Activated T-helper 1 cell treated with anti-CD3 and anti-CD28 coated beads, Interleukin-12 subunit alpha, Interleukin-12 subunit beta, Interleukin-2, Interleukin-4 antibody, amounts not matched to agents 30 ng/mL and 10 ng/mL and 1 ng/mL, durations not matched to agents 14 hours and 24 hours and 36 hours (primary cell): ENCODE results near the gene LSAMP. TPM values are rescaled to one million over a fixed set of nuclear protein-coding genes. Genes with fewer than 3 reads are reported as not detected.

Source experiments
- DNase-seq: peaks from one replicate; pipeline ENCODE4 v3.0.0; 2021; ENCODE audit warnings: low spot score
- H3K27ac Mint-ChIP-seq: one replicate; pipeline ENCODE4 v1.8.0; 2021; ENCODE audit warnings: mild to moderate bottlenecking, mixed read lengths
- H3K27me3 Mint-ChIP-seq: one replicate; pipeline ENCODE4 v1.8.0; 2022; ENCODE audit warnings: mild to moderate bottlenecking, moderate library complexity, mixed read lengths; ENCODE audit not compliant: insufficient read depth
- H3K36me3 Mint-ChIP-seq: one replicate; pipeline ENCODE4 v1.8.0; 2021; ENCODE audit warnings: low read depth, mixed read lengths
- H3K4me1 Mint-ChIP-seq: one replicate; pipeline ENCODE4 v1.8.0; 2021; ENCODE audit warnings: low read depth, mixed read lengths
- H3K4me3 Mint-ChIP-seq: one replicate; pipeline ENCODE4 v1.8.0; 2021; ENCODE audit warnings: mild to moderate bottlenecking, moderate library complexity, mixed read lengths
- H3K9me3 Mint-ChIP-seq: one replicate; pipeline ENCODE4 v1.8.0; 2021; ENCODE audit warnings: mixed read lengths
- intact Hi-C: fragments of 100-400 bp; cut with micrococcal nuclease; formaldehyde crosslinking; loops from one replicate; pipeline ENCODE4 v1.15.1; 2024
- total RNA-seq: library from RNA; stranded (reverse); gene quantifications from 2 replicates; pipeline ENCODE4 v1.2.3, GENCODE V29; 2022

The LSAMP gene
- not detected in 2 replicates for total RNA-seq

DNA sequence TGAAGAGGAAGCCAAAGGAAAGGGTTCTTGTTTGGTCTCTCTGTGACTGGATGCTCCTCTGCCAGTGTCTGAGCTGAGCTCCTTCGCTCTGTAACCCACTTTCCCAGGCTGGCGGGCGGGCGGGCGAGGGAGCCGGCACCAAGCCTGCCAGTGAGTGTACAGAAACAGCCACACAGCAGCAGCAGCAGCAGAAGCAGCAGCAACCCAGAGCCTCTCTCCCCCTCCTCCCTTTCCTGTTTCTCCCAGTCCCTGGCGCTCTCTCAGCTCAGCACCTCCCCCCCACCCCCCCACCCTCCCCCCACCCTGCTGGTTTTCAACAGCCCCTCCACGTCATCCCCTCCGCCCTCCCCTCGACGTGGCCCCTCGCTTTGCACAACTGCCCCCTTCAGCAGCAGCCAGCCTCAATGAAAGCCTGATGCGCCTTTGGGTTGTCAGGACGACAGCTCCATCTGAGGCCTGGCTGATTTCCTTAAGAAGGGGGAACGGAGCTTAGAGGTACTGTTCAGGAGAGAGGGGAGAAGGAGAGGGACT lies at the start of gene LSAMP:
Gene LSAMP (minus strand): TSS at position 177 of the 531 bp plus-strand sequence.
- Mint-ChIP-seq H3K27ac (no peak within 1 kb of the TSS), H3K9me3 (no peaks in the 10 kb centered on the region), H3K4me3 (no peak within 1 kb of the TSS), H3K4me1 (no peaks in the 10 kb centered on the region), H3K36me3 (no peaks in the 10 kb centered on the region), H3K27me3 (peaks cover 8% of the 10 kb centered on the region)
- DNase-seq = no peak
- intact Hi-C loops = no loop called here

DNA sequence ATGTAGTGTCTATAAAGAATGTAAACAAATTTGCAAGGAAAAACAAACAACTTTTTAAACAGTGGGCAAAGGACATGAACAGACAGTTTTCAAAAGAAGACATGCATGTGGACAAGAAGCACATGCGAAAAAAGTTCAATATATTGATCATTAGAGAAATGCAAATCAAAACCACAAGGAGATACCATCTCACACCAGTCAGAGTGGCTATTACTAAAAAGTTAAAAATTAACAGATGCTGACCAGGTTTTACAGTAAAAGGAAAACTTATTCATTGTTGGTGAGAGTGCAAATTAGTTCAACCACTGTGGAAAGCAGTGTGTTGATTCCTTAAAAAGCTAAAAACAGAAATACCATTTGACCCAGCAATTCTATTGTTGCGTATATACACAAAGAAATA lies 47.1 kb upstream of the LSAMP start:
- Mint-ChIP-seq H3K27me3 (no peaks in the 10 kb centered on the region), H3K4me1 (no peaks in the 10 kb centered on the region), H3K36me3 (no peaks in the 10 kb centered on the region), H3K27ac (no peak overlapping the region), H3K9me3 (no peaks in the 10 kb centered on the region), H3K4me3 (no peak overlapping the region)
- no peak for DNase-seq
- intact Hi-C loops = no loop called here

DNA sequence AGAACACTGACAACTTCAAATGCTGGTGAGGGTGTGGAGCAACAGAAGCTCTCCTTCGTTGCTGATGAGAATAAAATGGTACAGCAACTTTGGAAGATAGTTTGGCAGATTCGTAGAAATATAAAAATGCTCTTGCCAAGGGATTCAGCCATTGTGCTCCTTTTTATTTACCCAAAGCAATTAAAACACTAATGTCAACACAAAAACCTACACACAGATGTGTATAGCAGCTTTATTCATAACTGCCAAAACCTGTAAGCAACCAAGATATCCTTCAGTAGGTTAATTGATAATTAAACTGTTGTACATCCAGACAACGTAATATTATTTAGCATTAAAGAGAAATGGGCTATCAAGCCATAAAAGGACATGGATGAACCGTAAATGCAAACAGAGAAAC lies 37.8 kb upstream of the LSAMP start:
- H3K4me1 Mint-ChIP-seq = no peaks in the 10 kb centered on the region
- no peak overlapping the region for H3K4me3 Mint-ChIP-seq
- H3K27ac Mint-ChIP-seq = no peak overlapping the region
- DNase-seq = no peak
- H3K9me3 Mint-ChIP-seq = peaks cover 14% of the 10 kb centered on the region
- no peaks in the 10 kb centered on the region for H3K36me3 Mint-ChIP-seq
- H3K27me3 Mint-ChIP-seq = no peaks in the 10 kb centered on the region
- intact Hi-C loops = no loop called here

DNA sequence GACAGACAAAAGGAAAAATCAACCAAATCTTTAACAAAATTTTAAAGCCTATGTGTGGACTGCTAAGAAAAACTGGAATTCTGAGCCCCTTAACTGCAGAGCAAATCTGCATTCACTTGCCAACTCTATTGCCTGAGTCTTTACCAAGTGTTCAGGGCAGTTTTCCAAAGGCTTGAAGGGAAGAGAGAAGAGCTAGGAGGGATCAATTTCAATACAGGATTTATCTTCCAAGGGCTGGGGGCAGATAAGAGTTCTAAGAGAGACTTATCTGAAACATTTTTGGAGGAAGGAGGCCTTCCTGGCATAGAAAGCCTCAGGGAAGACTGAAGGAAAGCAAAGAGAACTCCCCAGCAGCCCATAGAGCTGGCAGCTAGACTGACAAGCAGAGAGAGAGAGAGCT lies 31.4 kb upstream of the LSAMP start:
- intact Hi-C loops = no loop called here
- Mint-ChIP-seq H3K9me3 (peaks cover 17% of the 10 kb centered on the region), H3K27ac (no peak overlapping the region), H3K36me3 (no peaks in the 10 kb centered on the region), H3K4me1 (no peaks in the 10 kb centered on the region), H3K27me3 (no peaks in the 10 kb centered on the region), H3K4me3 (no peak overlapping the region)
- DNase-seq = no peak

DNA sequence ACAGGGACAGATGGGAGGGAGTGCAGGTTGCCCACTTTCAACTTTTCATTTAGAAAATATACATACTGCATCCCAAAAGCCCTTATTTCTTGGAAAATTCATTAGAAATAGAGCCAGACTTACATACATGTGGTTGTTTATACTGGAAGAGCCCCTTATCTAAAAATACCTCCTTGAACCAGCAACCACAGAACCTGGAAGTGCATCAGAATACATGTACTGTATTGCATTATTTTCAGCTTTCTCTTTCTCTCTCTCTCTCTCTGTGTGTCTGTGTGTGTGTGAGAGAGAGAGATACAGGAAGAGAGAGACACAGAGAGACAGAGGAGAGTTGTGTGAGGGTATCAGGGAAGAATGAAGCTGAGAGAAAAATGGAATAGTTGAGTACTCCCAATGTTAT lies 29.5 kb upstream of the LSAMP start:
- H3K27ac Mint-ChIP-seq = no peak overlapping the region
- no peaks in the 10 kb centered on the region for H3K36me3 Mint-ChIP-seq
- intact Hi-C loops = no loop called here
- no peaks in the 10 kb centered on the region for H3K27me3 Mint-ChIP-seq
- H3K4me3 Mint-ChIP-seq = no peak overlapping the region
- no peaks in the 10 kb centered on the region for H3K4me1 Mint-ChIP-seq
- no peak for DNase-seq
- peaks cover 15% of the 10 kb centered on the region for H3K9me3 Mint-ChIP-seq

DNA sequence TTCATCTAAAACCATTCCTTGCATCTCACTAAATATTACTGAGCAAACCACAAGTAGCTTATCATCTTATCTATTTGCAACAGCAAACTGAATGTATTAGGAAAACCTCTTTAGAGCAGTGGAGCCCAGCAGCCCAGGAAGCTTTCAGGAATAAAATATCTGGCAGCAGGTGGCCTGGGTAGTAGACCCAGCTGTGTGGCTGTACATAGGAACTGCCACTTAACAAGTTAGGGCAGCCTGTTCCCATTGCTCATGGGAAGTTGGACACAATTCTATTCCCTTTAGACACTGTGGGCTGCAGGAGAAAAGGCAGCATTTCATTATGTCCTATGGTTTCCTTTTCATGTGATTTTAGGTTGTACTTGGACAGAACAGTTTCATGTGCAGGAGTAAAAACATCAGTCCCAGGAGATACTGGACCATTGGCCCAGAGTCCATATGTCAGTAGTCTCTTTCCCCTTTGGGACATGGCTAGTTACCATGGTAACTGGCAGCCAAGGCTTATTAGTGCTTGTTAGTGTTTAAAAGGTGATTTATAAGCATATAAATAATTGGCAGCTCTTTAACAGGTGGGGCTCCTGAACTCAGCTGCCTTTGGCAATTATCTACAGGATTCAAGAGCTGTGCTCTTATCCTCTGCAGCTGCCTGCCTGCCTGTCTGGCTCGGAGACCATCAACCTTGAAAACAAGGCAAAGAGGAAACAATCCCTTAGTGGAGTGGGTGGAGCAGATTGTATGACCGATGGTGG lies 28.9 kb upstream of the LSAMP start:
- intact Hi-C loops = no loop called here
- Mint-ChIP-seq H3K9me3 (peaks cover 9% of the 10 kb centered on the region), H3K4me3 (no peak overlapping the region), H3K27ac (no peak overlapping the region), H3K36me3 (no peaks in the 10 kb centered on the region), H3K27me3 (no peaks in the 10 kb centered on the region), H3K4me1 (no peaks in the 10 kb centered on the region)
- no peak for DNase-seq

DNA sequence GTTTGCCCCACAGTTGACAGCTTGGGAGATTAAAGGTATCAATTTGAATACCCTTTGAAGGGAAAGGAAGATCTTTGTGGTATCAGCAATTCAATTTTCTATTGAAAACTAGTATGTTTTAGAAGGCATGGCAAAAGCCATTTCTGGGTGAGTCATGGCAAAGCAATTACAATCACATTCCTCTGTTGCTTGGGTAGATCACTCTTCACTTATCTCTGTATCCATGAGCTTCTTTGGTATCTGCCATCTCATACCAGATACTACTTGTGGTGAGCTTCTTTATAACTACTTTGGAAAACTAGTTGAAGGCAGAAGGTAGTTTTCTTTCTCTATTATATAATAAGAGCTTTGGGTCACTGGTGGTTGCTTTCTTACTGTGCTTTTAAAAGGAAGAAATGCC lies 28.3 kb upstream of the LSAMP start:
- no peak for DNase-seq
- no peak overlapping the region for H3K27ac Mint-ChIP-seq
- H3K27me3 Mint-ChIP-seq = no peaks in the 10 kb centered on the region
- intact Hi-C loops = no loop called here
- H3K9me3 Mint-ChIP-seq = peaks cover 7% of the 10 kb centered on the region
- H3K4me3 Mint-ChIP-seq = no peak overlapping the region
- H3K4me1 Mint-ChIP-seq = no peaks in the 10 kb centered on the region
- H3K36me3 Mint-ChIP-seq = no peaks in the 10 kb centered on the region

DNA sequence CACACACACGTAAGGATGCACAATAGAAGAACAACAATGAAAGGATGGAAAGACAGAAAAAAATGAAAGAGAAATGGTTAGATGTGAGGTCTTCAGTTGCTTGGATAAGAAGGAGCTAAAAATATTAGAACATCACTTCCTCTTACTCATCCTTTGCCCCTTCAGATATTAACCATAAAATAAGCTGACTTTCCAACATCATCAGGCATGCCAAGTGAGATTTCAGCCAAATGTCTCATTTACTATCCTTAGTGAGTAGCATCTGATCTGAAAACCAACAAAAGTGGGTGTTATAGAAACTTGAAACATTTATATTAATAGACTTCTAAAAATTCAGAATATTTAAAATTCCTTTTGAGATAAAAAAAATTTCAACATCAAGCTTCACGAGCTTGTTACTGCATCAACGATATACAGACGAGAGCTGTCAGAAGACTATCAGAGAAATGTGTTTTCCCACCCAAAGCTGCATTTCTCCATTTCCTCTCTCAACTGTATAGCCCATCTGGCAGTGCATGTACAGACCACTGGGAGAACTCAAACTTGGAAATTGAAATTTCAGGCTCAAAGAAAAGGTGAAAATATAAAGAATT lies 25.4 kb upstream of the LSAMP start:
- Mint-ChIP-seq H3K27ac (no peak overlapping the region), H3K9me3 (no peaks in the 10 kb centered on the region), H3K4me1 (no peaks in the 10 kb centered on the region), H3K4me3 (no peak overlapping the region), H3K36me3 (no peaks in the 10 kb centered on the region), H3K27me3 (no peaks in the 10 kb centered on the region)
- no peak for DNase-seq
- intact Hi-C loops = no loop called here

DNA sequence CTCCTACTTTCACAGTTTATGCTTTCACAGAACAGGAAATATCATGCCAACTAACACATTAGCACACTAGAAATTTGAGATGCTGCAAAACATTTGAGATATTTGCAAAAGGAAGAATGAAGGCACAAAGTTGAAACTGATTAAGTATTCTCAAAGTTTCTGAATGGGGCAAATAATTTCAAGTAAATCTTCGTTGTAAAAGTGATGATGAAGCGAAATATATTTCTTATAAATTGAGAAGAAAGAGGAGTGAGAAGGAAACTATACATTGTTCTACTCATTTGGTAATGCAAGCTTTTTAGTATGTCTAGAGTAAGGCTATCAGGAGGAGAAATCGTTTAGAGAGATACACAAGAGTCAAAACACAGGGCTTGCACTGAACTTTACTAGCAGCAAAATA lies 24.3 kb upstream of the LSAMP start:
- Mint-ChIP-seq H3K27me3 (no peaks in the 10 kb centered on the region), H3K4me1 (no peaks in the 10 kb centered on the region), H3K36me3 (no peaks in the 10 kb centered on the region), H3K4me3 (no peak overlapping the region), H3K9me3 (no peaks in the 10 kb centered on the region), H3K27ac (no peak overlapping the region)
- intact Hi-C loops = no loop called here
- no peak for DNase-seq

DNA sequence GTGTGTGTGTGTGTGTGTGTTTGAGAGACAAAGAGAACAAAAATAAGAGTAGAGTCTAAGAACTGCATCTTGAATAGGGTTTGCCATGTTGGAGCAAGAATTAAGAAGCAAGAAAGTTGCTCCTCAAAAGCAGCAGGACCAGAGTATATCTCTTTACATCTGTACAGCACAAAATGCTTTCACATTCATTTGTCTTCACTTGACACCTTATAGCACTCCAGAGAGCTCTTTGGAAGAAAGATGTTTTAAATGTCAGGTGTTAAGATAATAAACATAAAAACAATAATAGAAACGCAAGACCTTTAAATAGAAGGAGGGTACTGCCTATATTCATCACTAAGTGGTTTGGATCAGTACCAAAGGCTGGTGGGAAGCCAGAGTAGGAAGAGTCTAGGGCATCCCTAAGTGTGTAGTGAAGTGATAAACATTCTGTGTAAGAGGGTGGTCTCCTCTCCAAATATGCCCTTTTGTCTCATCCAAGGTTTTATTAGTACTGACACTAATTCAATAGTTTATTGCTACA lies 19.1 kb upstream of the LSAMP start:
- Mint-ChIP-seq H3K9me3 (no peaks in the 10 kb centered on the region), H3K4me1 (no peaks in the 10 kb centered on the region), H3K27ac (no peak overlapping the region), H3K36me3 (no peaks in the 10 kb centered on the region), H3K4me3 (no peak overlapping the region), H3K27me3 (no peaks in the 10 kb centered on the region)
- intact Hi-C loops = no loop called here
- DNase-seq = no peak

DNA sequence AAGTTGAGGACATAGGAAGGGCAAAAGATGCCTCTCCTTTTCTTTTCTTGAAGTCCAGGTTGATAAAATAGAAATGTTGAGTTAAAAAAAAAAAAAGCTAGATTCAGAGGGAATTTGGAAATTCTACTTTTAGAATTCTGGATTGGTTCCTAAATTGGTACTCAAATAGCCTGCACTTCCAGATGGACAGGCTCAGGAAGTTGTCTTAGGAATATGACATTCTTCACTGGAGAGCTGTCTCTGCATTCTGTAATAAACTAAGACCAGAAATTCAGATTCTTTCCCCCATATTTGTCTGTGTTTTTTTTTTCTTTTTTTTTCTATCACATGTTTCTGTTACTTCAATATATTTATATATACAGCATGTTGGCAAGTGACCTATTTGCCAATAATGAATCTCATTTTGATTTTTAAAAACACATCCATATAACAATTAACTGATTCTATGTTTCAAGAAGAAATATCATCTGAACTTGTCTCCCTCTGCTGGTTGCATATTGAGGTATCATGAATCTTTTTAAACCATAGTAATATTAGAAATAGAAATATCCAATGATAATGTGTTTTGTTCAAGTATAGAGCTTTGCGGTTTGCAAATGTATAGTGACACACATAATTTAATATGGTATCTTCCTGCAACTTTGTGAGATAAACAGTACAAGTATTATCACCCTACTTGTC lies 8.5 kb upstream of the LSAMP start:
- intact Hi-C loops = no loop called here
- Mint-ChIP-seq H3K9me3 (peaks cover 4% of the 10 kb centered on the region), H3K4me1 (no peaks in the 10 kb centered on the region)

DNA sequence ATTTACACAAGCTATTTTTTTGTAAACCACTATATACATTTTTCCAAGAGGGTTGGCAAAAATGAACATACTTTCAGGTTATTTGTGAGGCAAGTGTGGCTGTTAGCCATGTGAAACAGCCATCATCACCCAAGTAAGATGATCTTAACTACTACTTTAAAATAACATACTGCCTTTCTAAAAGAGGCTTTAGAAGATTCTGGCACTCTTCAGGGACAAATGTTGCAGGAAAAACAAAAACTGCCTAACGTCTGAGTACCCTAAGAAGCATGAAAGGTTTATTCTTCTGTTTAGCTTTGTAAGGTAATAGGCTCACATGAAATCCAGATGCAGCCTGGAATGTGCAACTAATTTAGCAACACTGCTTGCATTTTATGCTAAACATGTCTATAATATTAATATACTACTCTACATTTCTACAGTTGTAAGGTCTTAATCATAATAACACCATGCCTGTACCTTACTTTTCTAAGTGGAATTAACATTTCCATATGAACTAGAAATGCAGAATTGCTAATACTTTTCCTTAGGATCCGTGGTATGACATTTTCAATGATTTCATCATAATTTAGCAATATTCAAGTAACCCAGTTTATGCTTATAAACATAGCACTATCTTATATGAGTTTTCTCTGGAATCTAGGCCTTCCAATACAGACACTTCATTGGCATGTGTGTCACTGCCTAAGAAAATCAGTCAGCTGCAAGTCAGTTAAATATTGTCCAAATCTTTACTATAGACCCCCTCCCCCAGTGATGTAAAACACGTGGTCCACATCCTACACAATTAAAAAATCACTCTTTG lies 4.5 kb upstream of the LSAMP start:
- Mint-ChIP-seq H3K4me1 (no peaks in the 10 kb centered on the region), H3K4me3 (no peak overlapping the region), H3K27ac (no peak overlapping the region), H3K36me3 (no peaks in the 10 kb centered on the region), H3K9me3 (peaks cover under 1% of the 10 kb centered on the region), H3K27me3 (peaks cover 8% of the 10 kb centered on the region)
- intact Hi-C loops = no loop called here
- DNase-seq = no peak

More for the DNA sequence above, 8.5 kb upstream of the LSAMP start:
- Mint-ChIP-seq H3K36me3 (no peaks in the 10 kb centered on the region), H3K4me3 (no peak overlapping the region), H3K27me3 (no peaks in the 10 kb centered on the region), H3K27ac (no peak overlapping the region)
- DNase-seq = no peak
